Inferior parietal cortex (tissue), 1 donor: Measurements from ENCODE around the gene NAPA.

ENCODE experiments used
- DNase-seq: peaks from one replicate; pipeline ENCODE4 v3.0.0-alpha.2; 2016; ENCODE audit errors: extremely low spot score

The NAPA gene

GRCh38 chr19:47521473-47522180 is 6.8 kb upstream of the NAPA start:
- no peak for DNase-seq

GRCh38 chr19:47520839-47521238 is 6.0 kb upstream of the NAPA start:
- DNase-seq: no peak

GRCh38 chr19:47520343-47520806 is 5.5 kb upstream of the NAPA start:
- no peak for DNase-seq

- DNase-seq: no peak
Observed at GRCh38 chr19:47518854-47519253, 4.0 kb upstream of the NAPA start.

- no peak for DNase-seq
Observed at GRCh38 chr19:47518139-47518538, 3.3 kb upstream of the NAPA start.

- no peak for DNase-seq
Observed at GRCh38 chr19:47514151-47514868, 553 bp downstream of the NAPA start.

- no peak for DNase-seq
Observed at GRCh38 chr19:47512948-47513319, 1.9 kb downstream of the NAPA start.

GRCh38 chr19:47512183-47512947 is 2.5 kb downstream of the NAPA start:
- DNase-seq: no peak

GRCh38 chr19:47511681-47512080 is 3.2 kb downstream of the NAPA start:
- no peak for DNase-seq

GRCh38 chr19:47511128-47511517 is 3.7 kb downstream of the NAPA start:
- DNase-seq: no peak

- DNase-seq: no peak
Observed at GRCh38 chr19:47510516-47511127, 4.2 kb downstream of the NAPA start.

GRCh38 chr19:47509973-47510372 is 4.9 kb downstream of the NAPA start:
- no peak for DNase-seq

- DNase-seq: no peak
Observed at GRCh38 chr19:47509170-47509847, 5.6 kb downstream of the NAPA start.

- DNase-seq: no peak
Observed at GRCh38 chr19:47508721-47509120, 6.1 kb downstream of the NAPA start.

- no peak for DNase-seq
Observed at GRCh38 chr19:47507924-47508553, 6.8 kb downstream of the NAPA start.

- no peak for DNase-seq
Observed at GRCh38 chr19:47507012-47507411, 7.9 kb downstream of the NAPA start.

- no peak for DNase-seq
Observed at GRCh38 chr19:47506459-47506858, 8.4 kb downstream of the NAPA start.

- DNase-seq: no peak
Observed at GRCh38 chr19:47505506-47505905, 9.4 kb downstream of the NAPA start.

- no peak for DNase-seq
Observed at GRCh38 chr19:47503826-47504150, 11.1 kb downstream of the NAPA start.

GRCh38 chr19:47503130-47503825 is 11.6 kb downstream of the NAPA start:
- no peak for DNase-seq
